Measurements from ENCODE around the gene ZYG11A. TPM values are rescaled to one million over a fixed set of nuclear protein-coding genes. Genes with fewer than 3 reads are reported as not detected.
A peak's percentile ranks its signal among the peaks of the same experiment; 100 is the strongest.

ZYG11A gene
- total RNA-seq, 2 experiments from 2014 or later: 0.24 to 0.27 TPM

GRCh38 chr1:52913014-52913413 is 70.5 kb downstream of the ZYG11A start:
- no peaks in the 10 kb centered on the region for H3K9me3 Mint-ChIP-seq
- CTCF ChIA-PET: no interaction called here
- POLR2A ChIA-PET: interaction anchor here (0.7 kb wide), 1 partner anchor 12 kb away, joined by 3 read pairs; no protein-coding TSS in a partner anchor
- no peak overlapping the region for H3K27ac Mint-ChIP-seq
- DNase-seq: no peak
- H3K4me1 Mint-ChIP-seq (ENCODE audit: low read depth): no peaks in the 10 kb centered on the region
- peaks cover 4% of the 10 kb centered on the region for H3K36me3 Mint-ChIP-seq
- H3K4me3 Mint-ChIP-seq: no peak overlapping the region
- intact Hi-C loops (cut with micrococcal nuclease): no loop called here
- no peaks in the 10 kb centered on the region for H3K27me3 Mint-ChIP-seq

GRCh38 chr1:52913537-52913936 is 71.0 kb downstream of the ZYG11A start:
- Mint-ChIP-seq H3K36me3 (peaks cover 4% of the 10 kb centered on the region), H3K9me3 (no peaks in the 10 kb centered on the region), H3K27me3 (no peaks in the 10 kb centered on the region), H3K27ac (no peak overlapping the region), H3K4me3 (no peak overlapping the region), H3K4me1 (ENCODE audit: low read depth) (no peaks in the 10 kb centered on the region)
- POLR2A ChIA-PET: no interaction called here
- intact Hi-C loops (cut with micrococcal nuclease): no loop called here
- CTCF ChIA-PET: no interaction called here
- DNase-seq: peak; percentile 24

- Mint-ChIP-seq H3K4me3 (no peak overlapping the region), H3K36me3 (peaks cover 4% of the 10 kb centered on the region), H3K27me3 (no peaks in the 10 kb centered on the region), H3K27ac (no peak overlapping the region), H3K9me3 (no peaks in the 10 kb centered on the region), H3K4me1 (ENCODE audit: low read depth) (peaks cover 3% of the 10 kb centered on the region)
- intact Hi-C loops (cut with micrococcal nuclease): no loop called here
- no peak for DNase-seq
- ChIA-PET POLR2A (interaction anchor here (1.0 kb wide), 1 partner anchor 10 kb away, joined by 3 read pairs; no protein-coding TSS in a partner anchor), CTCF (no interaction called here)
Observed at GRCh38 chr1:52914463-52914862, 71.9 kb downstream of the ZYG11A start.

GRCh38 chr1:52915211-52915854 is 72.8 kb downstream of the ZYG11A start:
- Mint-ChIP-seq H3K27me3 (no peaks in the 10 kb centered on the region), H3K4me3 (no peak overlapping the region), H3K4me1 (ENCODE audit: low read depth) (peaks cover 12% of the 10 kb centered on the region), H3K27ac (no peak overlapping the region), H3K36me3 (no peaks in the 10 kb centered on the region), H3K9me3 (no peaks in the 10 kb centered on the region)
- ChIA-PET POLR2A (interaction anchor here (0.6 to 1.0 kb wide), 2 partner anchors 9 to 15 kb away, joined by 3 read pairs; no protein-coding TSS in a partner anchor), CTCF (no interaction called here)
- DNase-seq: no peak
- intact Hi-C loops (cut with micrococcal nuclease): no loop called here

GRCh38 chr1:52915855-52916220 is 73.3 kb downstream of the ZYG11A start:
- Mint-ChIP-seq H3K27ac (no peak overlapping the region), H3K36me3 (no peaks in the 10 kb centered on the region), H3K4me3 (no peak overlapping the region), H3K27me3 (no peaks in the 10 kb centered on the region), H3K4me1 (ENCODE audit: low read depth) (peaks cover 17% of the 10 kb centered on the region), H3K9me3 (no peaks in the 10 kb centered on the region)
- DNase-seq: no peak
- ChIA-PET POLR2A (interaction anchor here (0.6 kb wide), 1 partner anchor 15 kb away, joined by 3 read pairs; no protein-coding TSS in a partner anchor), CTCF (no interaction called here)
- intact Hi-C loops (cut with micrococcal nuclease): no loop called here

- ChIA-PET POLR2A (no interaction called here), CTCF (no interaction called here)
- H3K27me3 Mint-ChIP-seq: no peaks in the 10 kb centered on the region
- no peaks in the 10 kb centered on the region for H3K36me3 Mint-ChIP-seq
- intact Hi-C loops (cut with micrococcal nuclease): no loop called here
- no peak overlapping the region for H3K27ac Mint-ChIP-seq
- H3K4me3 Mint-ChIP-seq: no peak overlapping the region
- peaks cover 17% of the 10 kb centered on the region for H3K4me1 Mint-ChIP-seq (ENCODE audit: low read depth)
- H3K9me3 Mint-ChIP-seq: no peaks in the 10 kb centered on the region
- DNase-seq: no peak
Observed at GRCh38 chr1:52916241-52916975, 73.8 kb downstream of the ZYG11A start.

- Mint-ChIP-seq H3K9me3 (no peaks in the 10 kb centered on the region), H3K27ac (no peak overlapping the region), H3K4me3 (no peak overlapping the region), H3K36me3 (no peaks in the 10 kb centered on the region), H3K4me1 (ENCODE audit: low read depth) (peaks cover 21% of the 10 kb centered on the region), H3K27me3 (no peaks in the 10 kb centered on the region)
- POLR2A ChIA-PET: no interaction called here
- intact Hi-C loops (cut with micrococcal nuclease): no loop called here
- DNase-seq: no peak
- CTCF ChIA-PET: interaction anchor here (0.6 kb wide), 1 partner anchor 327 kb away, joined by 3 read pairs; no protein-coding TSS in a partner anchor
Observed at GRCh38 chr1:52917156-52917555, 74.6 kb downstream of the ZYG11A start.

GRCh38 chr1:52917581-52917980 is 75.0 kb downstream of the ZYG11A start:
- Mint-ChIP-seq H3K27me3 (no peaks in the 10 kb centered on the region), H3K9me3 (no peaks in the 10 kb centered on the region), H3K27ac (no peak overlapping the region), H3K4me3 (no peak overlapping the region), H3K4me1 (ENCODE audit: low read depth) (peaks cover 23% of the 10 kb centered on the region), H3K36me3 (no peaks in the 10 kb centered on the region)
- CTCF ChIA-PET: interaction anchor here (0.6 kb wide), 1 partner anchor 328 kb away, joined by 3 read pairs; no protein-coding TSS in a partner anchor
- intact Hi-C loops (cut with micrococcal nuclease): no loop called here
- no peak for DNase-seq
- POLR2A ChIA-PET: no interaction called here

GRCh38 chr1:52918201-52918600 is 75.6 kb downstream of the ZYG11A start:
- Mint-ChIP-seq H3K27ac (no peak overlapping the region), H3K36me3 (no peaks in the 10 kb centered on the region), H3K9me3 (no peaks in the 10 kb centered on the region), H3K4me1 (ENCODE audit: low read depth) (peaks cover 24% of the 10 kb centered on the region), H3K27me3 (no peaks in the 10 kb centered on the region), H3K4me3 (no peak overlapping the region)
- intact Hi-C loops (cut with micrococcal nuclease): no loop called here
- DNase-seq: no peak
- CTCF ChIA-PET: interaction anchor here (1.0 to 2.1 kb wide), 2 partner anchors 10 to 35 kb away, joined by 3 to 6 read pairs; no protein-coding TSS in a partner anchor
- POLR2A ChIA-PET: interaction anchor here (0.6 kb wide), 1 partner anchor 60 kb away, joined by 5 read pairs; no protein-coding TSS in a partner anchor

- Mint-ChIP-seq H3K27ac (no peak overlapping the region), H3K9me3 (no peaks in the 10 kb centered on the region), H3K4me1 (ENCODE audit: low read depth) (peaks cover 24% of the 10 kb centered on the region), H3K36me3 (no peaks in the 10 kb centered on the region), H3K4me3 (no peak overlapping the region), H3K27me3 (no peaks in the 10 kb centered on the region)
- POLR2A ChIA-PET: interaction anchor here (0.6 kb wide), 2 partner anchors 61 to 640 kb away, joined by 3 to 5 read pairs; no protein-coding TSS in a partner anchor
- DNase-seq: no peak
- CTCF ChIA-PET: interaction anchor here (1.0 to 2.1 kb wide), 2 partner anchors 9 to 36 kb away, joined by 3 to 6 read pairs; no protein-coding TSS in a partner anchor
- intact Hi-C loops (cut with micrococcal nuclease): no loop called here
Observed at GRCh38 chr1:52919051-52919722, 76.6 kb downstream of the ZYG11A start.

GRCh38 chr1:52919723-52920483 is 77.3 kb downstream of the ZYG11A start:
- ChIA-PET CTCF (interaction anchor here (2.1 kb wide), 1 partner anchor 9 kb away, joined by 6 read pairs; no protein-coding TSS in a partner anchor), POLR2A (no interaction called here)
- no peak for DNase-seq
- Mint-ChIP-seq H3K27ac (no peak overlapping the region), H3K4me1 (ENCODE audit: low read depth) (peaks cover 24% of the 10 kb centered on the region), H3K9me3 (no peaks in the 10 kb centered on the region), H3K4me3 (peak overlapping the region; percentile 12), H3K27me3 (no peaks in the 10 kb centered on the region), H3K36me3 (no peaks in the 10 kb centered on the region)
- intact Hi-C loops (cut with micrococcal nuclease): loop anchor here (10.0 kb wide), 1 partner anchor 365 kb away; the partner anchor contains the start of gene TUT4

All from activated CD4-positive, alpha-beta memory T cell treated with anti-CD3 and anti-CD28 coated beads for 36 hours (primary cell).